Kidney capillary endothelial cell (primary cell): ENCODE data around the gene PYCR2.

Experiments
- DNase-seq: peaks from one replicate; pipeline ENCODE4 v3.0.0-alpha.2; 2018; ENCODE audit warnings: low spot score

The PYCR2 gene

DNA sequence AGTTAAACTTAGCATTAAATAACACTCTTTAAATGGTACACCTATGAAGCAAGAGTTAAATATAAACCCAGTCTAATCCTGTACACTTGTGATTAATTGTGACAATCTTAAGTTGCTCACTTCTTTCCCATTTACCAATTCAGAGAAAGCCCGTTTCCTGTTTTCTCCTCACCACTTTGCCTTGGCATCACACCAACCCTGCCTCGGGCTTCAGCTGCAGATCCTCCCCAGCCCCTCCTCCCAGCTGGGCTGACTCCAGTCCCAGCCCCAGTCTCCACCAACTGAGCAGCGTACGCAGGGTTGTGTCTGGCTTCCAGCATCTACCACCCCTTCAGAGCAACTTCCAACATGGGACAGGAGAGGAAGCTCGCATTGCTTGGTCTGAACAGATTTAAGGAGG, 4.1 kb downstream of the PYCR2 start:
- DNase-seq, result peak; percentile 26

DNA sequence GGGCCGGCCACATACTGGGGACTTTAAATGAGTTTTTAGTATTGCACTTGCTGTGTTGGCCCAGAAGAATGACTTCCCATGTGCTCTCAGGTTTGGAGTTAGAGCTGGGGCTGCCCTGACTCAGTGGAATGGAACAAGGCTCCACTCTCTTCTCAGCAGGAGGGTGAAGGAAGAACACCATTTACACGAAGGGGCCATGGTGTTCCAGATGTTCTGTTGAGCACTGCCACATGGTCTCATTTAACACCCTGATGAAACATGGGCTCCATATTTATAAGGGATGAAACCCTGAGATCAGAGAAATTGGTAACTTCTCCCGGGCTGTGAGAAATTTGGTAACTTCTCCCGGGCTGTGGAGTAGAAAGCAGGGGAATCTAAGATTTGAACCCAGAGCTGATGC, 5.8 kb downstream of the PYCR2 start:
- no peak for DNase-seq

- no peak for DNase-seq
Observed at GRCh38 chr1:225917536-225917935, 6.5 kb downstream of the PYCR2 start.

DNA sequence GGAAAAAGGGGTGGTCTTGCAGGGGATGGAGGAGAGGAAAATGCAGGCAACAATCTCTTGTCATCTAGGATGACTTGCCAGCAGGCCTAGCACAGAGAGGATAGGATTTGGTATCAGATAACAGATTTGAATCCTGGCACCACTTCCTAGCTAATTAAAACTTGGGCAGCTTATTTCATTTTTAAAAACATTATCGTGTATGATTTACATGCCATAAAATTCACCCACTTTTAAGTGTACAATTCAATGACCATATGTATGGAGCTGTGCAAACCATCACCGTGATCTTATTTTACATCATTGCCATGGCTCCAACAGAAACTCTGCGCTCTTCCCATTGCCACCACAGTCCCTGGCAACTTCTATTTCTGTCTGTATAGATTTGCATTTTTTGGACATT, 6.9 kb downstream of the PYCR2 start:
- no peak for DNase-seq

GRCh38 chr1:225915538-225915991, 8.5 kb downstream of the PYCR2 start:
- no peak for DNase-seq

- no peak for DNase-seq
Observed at GRCh38 chr1:225914947-225915346, 9.1 kb downstream of the PYCR2 start.

- no peak for DNase-seq
Observed at GRCh38 chr1:225914391-225914790, 9.7 kb downstream of the PYCR2 start.

- peak; percentile 54 for DNase-seq
Observed at GRCh38 chr1:225911191-225912130, 12.6 kb downstream of the PYCR2 start.

GRCh38 chr1:225909477-225909876, 14.6 kb downstream of the PYCR2 start:
- no peak for DNase-seq

GRCh38 chr1:225908773-225909172, 15.3 kb downstream of the PYCR2 start:
- DNase-seq, result no peak

GRCh38 chr1:225908013-225908640, 15.9 kb downstream of the PYCR2 start:
- DNase-seq, result no peak

GRCh38 chr1:225907341-225907740, 16.7 kb downstream of the PYCR2 start:
- DNase-seq, result no peak

- DNase-seq, result no peak
Observed at GRCh38 chr1:225906467-225906866, 17.6 kb downstream of the PYCR2 start.

DNA sequence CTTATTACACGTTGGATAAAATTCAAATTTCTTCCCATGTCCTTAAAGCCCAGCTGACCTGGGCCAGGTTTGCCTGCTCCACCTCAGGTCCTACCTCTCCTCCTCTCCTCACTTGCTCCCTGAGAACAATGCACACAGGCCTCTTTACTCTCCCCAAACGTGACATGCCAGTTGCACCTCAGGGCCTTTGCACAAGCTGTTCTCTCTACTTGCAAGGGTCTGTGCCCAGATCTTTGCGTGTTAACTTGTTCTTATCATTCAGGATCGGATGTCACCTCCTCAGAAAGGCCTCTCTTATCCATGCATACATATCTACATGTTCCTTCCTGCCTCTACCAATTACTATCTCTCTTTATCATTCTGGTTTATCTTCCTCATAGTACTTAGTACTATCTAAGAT, 20.4 kb downstream of the PYCR2 start:
- no peak for DNase-seq

GRCh38 chr1:225899044-225899925, 24.8 kb downstream of the PYCR2 start:
- DNase-seq, result peak; percentile 54

DNA sequence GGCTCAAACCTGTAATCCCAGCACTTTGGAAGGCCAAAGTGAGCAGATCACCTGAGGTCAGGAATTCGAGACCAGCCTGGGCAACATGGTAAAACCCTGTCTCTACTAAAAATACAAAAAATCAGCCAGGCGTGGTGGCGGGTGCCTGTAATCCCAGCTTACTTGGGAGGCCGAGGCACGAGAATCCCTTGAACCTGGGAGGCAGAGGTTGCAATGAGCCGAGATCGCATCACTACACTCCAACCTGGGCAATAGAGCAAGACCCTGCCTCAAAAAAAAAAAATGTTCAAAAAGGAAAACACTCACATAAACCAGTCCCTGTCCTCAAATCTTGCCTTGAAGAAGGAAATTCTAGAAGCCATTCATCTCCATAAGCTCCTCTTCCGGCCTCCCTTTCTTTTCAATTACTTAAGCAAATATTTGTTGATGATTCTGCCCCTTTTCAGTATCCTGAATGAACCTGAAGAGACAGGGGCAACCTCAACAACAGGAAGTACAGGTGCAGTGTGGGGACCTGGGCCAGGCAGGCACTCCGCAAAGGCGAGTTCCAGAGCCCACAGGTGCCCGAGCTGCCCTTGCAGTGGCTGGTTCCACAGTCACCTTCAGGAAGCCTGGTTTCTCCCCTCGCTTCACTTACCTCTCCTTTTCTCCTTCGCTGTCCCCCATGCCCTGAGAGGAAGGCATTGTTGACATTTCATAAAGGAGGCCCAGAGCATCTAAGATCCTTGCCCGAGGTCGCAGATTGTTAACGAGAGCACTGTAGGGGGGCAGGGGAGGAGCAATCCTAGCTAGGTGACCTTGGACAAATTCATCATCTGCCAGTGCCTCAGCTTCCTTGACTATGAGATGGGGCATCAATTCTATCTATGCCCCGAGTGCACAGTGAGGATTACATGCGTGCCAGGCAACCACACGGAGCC, 26.2 kb downstream of the PYCR2 start:
- no peak for DNase-seq

GRCh38 chr1:225896937-225897549, 27.0 kb downstream of the PYCR2 start:
- DNase-seq, result no peak

GRCh38 chr1:225896494-225896893, 27.6 kb downstream of the PYCR2 start:
- no peak for DNase-seq

- DNase-seq, result no peak
Observed at GRCh38 chr1:225892307-225892706, 31.7 kb downstream of the PYCR2 start.

DNA sequence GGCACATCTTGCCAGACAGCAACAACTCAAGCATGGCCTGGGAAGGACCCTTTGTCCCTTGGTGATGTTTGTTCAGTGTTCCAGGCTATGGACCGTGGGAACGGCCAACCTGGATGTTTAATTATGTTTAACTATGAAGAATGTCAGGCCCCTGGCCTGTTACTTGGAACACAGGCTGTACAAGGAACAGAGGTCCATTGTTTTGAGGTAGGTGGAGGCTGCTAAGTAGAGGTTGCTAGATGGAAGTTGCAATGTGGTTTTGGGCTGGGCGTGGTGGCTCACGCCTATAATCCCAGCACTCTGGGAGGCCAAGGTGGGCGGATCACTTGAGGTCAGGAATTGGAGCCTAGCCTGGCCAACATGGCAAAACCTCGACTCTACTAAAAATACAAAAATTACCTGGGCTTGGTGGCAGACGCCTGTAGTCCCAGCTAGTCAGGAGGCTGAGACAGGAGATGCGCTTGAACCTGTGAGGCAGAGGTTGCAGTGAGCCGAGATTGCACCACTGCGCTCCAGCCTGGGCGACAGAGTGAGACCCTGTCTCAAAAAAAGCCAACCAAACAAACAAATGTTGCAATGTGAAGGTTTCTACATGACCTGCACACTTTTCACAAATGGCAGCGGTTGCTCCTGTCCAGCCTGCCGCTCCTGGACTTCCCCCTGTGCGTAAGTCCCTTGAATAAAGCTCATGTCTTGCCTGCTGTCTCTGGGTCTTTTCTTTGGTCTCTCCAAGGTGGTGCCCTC, 32.6 kb downstream of the PYCR2 start:
- no peak for DNase-seq
